ENCODE measurements around the gene FZR1.

The FZR1 gene

GRCh38 chr19:3474614-3475013 lies 31.5 kb upstream of the FZR1 start:
- no peak for DNase-seq

DNA sequence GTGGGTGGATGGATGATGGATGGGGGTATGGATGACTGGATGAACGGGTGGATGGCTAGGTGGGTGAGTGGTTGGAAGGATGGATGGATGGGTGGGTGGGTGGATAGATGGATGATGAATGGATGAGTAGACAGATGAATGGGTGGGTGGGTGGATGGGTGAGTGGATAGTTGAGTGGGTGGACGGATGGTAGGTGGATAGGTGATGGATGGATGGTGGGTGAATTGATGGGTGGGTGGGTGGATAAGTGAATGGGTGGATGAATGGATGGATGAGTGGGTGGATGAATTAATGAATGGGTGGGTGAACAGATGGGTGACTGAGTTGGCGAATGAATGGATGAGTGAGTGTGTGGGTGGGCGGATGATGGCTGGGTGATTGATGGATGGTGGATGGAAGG lies 30.7 kb upstream of the FZR1 start:
- DNase-seq = no peak

- DNase-seq = no peak
Measured at GRCh38 chr19:3476830-3477229, 29.3 kb upstream of the FZR1 start.

DNA sequence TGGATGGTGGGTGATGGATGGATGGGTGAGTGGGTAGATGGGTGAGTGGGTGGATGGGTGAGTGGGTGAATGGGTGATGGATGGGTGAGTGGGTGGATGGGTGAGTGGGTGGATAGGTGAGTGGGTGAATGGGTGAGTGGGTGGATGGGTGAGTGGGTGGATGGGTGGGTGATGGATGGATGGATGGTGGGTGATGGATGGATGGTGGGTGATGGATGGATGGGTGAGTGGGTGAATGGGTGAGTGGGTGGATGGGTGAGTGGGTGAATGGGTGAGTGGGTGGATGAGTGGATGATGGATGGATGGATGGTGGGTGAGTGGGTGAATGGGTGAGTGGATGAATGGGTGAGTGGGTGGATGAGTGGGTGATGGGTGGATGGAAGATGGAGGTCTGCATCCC lies 28.6 kb upstream of the FZR1 start:
- DNase-seq = no peak

DNA sequence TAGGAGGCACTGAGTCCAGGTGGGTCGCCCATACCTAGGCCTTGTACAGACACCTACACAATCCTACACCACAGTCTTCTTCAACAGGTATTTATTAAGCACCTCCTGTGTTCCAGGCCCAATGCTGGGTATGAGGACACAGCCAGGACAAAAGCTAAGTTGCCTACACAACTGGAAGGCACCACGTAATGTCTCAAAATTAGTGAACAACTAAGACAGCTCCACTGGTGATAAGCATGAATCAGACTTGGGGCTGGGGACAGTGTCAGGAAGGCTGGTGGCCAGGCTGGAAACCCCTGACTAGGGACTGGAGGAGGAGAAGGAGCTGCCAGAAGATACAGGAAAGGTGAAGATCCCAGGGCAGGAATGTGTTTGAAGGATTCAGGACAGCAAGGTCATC lies 28.2 kb upstream of the FZR1 start:
- DNase-seq = no peak

GRCh38 chr19:3478409-3479176 lies 27.5 kb upstream of the FZR1 start:
- DNase-seq = no peak

DNA sequence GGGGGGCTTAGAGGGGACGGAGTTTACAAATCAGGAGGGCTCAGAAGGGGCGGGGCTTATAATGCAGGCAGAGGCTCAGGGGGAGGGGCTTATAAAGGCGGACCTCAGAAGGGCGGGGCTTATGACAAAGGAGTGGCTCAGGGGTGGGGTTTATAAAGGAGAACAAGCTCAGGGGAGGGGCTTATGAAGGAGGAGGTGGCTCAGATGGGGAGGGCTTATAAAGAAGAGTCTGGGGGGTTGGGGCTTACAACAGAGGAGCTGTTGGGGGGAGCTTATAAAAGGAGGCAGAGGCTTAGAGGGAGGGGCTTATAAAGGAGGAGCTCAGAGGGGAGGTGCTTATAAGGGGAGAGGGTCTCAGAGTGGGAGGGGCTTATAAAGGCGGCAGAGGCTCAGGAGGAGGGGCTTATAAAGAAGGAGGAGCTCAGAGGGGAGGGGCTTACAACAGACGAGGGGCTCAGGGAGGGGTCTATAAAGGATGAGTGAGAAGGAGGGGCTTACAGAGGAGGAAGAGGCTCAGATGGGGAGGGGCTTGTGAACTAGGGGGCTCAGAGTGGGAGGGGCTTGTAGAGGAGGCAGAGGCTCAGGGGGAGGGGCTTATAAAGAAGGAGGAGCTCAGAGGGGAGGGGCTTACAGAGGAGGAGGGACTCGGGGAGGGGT lies 26.8 kb upstream of the FZR1 start:
- DNase-seq = no peak

DNA sequence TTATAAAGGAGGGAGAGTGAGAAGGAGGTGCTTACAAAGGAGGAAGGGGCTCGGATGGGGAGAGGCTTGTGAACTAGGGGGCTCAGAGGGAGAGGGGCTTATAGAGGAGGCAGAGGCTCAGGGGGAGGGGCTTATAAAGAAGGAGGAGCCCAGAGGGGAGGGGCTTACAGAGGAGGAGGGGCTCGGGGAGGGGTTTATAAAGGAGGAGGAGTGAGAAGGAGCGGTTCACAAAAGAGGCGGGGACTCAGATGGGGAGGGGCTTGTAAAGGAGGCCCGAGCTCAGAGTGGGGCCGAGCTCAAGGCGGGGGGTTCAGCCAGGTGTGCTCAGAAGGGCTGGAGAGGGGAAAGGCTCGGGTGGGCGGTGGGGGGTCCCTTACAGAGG lies 26.3 kb upstream of the FZR1 start:
- DNase-seq = no peak

GRCh38 chr19:3480383-3481091 lies 25.6 kb upstream of the FZR1 start, which contains the start of gene SMIM24:
Gene SMIM24, minus strand, starts transcription at chr19:3480525. Its CDS starts 62 bp downstream, at chr19:3480463.
- no peak for DNase-seq

DNA sequence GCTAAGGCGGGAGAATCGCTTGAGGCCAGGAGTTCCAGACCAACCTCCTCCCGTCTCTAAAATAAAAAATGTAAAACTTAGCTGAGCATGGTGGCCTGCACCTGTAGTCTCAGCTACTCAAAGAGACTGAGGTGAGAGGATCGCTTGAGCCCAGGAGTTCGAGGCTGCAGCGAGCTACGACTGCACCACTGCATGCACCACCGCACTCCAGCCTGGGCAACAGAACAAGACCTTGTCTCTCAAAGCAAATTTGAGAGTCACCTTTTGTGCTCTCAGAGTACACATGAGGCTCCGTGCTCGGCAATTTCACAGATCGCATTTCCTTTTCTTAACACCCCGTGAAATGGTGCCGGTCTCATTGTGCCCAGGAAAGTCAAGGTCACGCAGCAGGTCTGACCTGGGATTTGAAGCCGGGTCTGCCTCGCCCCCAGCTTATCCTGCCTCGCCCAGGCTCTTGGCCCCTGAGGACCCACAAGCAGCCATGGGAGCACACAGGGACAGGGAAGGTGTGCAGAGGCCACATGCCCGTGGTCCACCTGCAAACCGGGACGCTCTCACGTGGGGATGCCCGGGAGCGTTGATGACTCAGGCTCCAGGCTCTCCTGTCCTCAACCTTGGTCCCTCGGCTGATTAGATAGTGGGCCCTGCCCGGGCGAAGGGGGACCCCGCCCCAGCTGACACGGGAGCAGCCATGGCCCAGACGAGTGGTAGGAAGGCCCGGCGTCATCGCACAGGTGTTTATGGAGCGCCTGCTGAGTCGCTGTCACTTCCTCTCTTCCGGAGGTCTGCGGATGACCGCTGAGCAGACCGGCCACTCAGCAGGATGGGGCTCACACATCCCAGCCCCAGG lies 24.6 kb upstream of the FZR1 start:
- DNase-seq = no peak

DNA sequence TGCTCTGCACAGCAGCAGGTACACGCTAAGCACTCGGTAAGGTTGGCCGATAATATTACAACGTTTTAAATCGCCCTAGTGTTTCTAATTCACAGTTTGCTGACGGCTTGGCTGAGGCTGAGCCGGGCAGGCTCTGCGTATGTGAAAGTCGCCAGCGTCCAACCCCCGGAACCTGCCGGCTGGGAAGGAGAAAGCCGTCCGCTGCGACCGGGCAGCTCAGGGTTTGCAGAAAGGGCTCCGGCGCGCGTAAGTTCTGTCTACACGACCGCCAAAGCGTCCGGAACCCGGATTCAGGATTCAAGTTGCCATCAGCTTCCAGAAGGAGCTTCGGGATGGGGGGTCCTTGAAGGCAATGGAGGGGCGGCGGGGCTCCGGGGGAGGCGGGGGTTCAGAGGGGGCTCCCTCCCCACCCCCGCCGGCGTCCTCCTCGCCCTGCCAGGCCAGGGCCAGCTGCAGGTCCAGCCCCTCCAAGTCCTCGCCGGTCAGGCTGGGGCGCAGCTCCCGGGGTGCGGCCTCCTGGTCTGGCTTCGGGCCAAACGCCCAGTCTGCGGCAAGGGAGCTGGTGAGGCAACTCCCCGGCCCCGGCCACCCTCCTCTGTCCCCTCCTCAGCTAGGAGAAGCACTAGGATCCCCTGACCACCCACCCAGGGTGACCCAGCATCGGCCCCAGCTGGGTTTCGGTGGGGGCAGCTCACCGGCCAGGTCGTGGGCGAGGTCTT lies 23.4 kb upstream of the FZR1 start:
- no peak for DNase-seq

GRCh38 chr19:3483226-3483628 lies 22.9 kb upstream of the FZR1 start, which contains the start of gene SMIM44:
Gene SMIM44, minus strand, starts transcription at chr19:3483441. Its CDS starts 38 bp downstream, at chr19:3483403.
- DNase-seq = no peak

- no peak for DNase-seq
Measured at GRCh38 chr19:3491396-3492119, 14.6 kb upstream of the FZR1 start.

DNA sequence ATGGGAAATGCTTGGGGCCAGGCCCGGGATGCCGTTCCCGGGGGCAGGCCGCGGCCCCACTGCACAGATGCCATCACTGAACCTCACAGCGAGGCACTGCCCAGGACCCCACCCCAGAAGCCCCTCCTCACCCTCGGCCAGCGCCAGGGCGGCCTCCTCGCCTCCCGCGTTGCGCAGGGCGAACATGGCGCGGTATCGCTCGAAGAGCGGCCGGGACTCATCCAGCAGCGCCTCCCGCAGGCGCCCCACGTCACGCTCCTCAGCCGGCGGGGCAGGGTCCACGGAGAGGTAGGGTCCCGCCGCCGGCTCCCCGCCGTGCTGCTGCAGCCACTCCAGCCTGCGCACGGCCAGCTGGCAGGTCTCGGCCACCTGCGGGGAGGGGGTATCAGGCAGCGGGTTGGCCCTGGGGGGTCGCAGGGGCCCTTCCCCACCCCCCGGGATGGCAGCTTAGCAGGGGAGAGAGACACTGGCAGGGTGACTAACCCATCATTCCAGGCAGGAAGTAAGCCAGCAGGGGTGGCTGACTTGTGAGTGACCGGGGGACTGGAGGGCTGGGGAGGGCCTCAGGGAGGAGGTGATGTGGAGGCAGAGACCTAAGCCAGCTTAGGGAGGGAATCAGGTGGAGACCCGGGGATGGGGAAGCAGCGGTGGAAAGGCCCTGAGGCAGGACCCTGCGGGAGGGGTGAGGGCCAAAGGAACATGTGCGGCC lies 13.8 kb upstream of the FZR1 start:
- no peak for DNase-seq

- DNase-seq = no peak
Measured at GRCh38 chr19:3492919-3493318, 13.2 kb upstream of the FZR1 start.

- no peak for DNase-seq
Measured at GRCh38 chr19:3493651-3494050, 12.5 kb upstream of the FZR1 start.

- no peak for DNase-seq
Measured at GRCh38 chr19:3494051-3494450, 12.1 kb upstream of the FZR1 start.

GRCh38 chr19:3494559-3494958 lies 11.6 kb upstream of the FZR1 start:
- no peak for DNase-seq

- DNase-seq = no peak
Measured at GRCh38 chr19:3496392-3497273, 9.5 kb upstream of the FZR1 start.
